Posterior vena cava (tissue), 2 donors: ENCODE results near the gene PTPRB. TPM values are rescaled to one million over a fixed set of nuclear protein-coding genes. Genes with fewer than 3 reads are reported as not detected.
A peak's percentile ranks its signal among the peaks of the same experiment; 100 is the strongest.

Experiments used
- DNase-seq: peaks from one replicate; pipeline ENCODE4 v3.0.0-alpha.2; 2020; ENCODE audit warnings: low spot score
- intact Hi-C, 2 donors: fragments of 100-400 bp; cut with DNase I; formaldehyde crosslinking; loops; one replicate each; pipeline versions ENCODE4 v1.14.1 to v1.14.2; 2022 to 2023
- total RNA-seq, 2 donors: library from RNA; stranded (reverse); fragmentation: NEBNext Ultra II Directional; extraction: Animal tissue kit (Norgen Biotek cat#: 25700); gene quantifications; one replicate each; pipeline ENCODE4 v1.2.1, GENCODE V29; 2021
- donor health status: DM: yes; HTN: yes; CAD: no.
- donor health status: DM: yes; HTN: yes; CAD: no.

Gene PTPRB
- total RNA-seq, 2 donors from 2014 or later: 38.0 to 53.4 TPM

DNA sequence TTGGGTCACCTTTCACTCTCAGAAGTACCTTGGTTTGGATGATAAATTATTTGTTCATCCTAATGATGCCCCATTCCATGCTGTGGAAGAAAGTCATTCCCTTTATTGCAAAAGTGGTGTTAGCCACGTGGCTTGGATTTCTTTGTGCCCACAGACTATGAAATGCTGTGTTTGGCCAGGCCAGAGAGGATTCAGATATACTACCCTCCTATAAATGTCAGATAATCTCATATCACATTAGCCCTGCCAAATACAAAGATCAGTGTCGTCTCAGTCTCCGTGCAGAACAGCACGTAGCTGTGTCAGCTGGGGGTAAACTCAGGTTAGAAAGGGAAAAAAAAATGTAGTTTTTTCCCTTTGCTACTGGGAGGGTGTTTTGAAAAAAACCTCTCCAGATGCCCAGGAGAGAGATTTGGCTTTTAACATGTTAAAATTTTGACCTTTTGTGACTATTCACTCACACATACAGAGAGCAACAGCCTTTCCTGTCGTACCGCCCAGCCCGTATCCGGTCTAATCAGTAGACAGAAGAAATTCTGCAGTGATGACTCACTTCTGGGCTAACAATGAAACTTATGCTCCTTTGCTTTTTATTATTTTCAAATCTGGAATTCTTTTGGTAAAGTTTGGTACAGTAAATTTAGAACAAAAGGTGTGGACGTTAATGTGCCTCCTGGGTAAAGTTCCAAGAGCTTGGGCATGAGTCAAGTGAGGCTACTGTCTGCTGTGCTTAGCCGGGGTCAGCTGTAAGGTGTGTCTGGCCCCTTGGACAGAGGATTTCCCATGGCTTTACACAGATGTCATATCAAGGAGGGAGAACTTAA, 8.5 kb upstream of the PTPRB start:
- peak; percentile 89 for DNase-seq
- intact Hi-C loops: no loop called here

DNA sequence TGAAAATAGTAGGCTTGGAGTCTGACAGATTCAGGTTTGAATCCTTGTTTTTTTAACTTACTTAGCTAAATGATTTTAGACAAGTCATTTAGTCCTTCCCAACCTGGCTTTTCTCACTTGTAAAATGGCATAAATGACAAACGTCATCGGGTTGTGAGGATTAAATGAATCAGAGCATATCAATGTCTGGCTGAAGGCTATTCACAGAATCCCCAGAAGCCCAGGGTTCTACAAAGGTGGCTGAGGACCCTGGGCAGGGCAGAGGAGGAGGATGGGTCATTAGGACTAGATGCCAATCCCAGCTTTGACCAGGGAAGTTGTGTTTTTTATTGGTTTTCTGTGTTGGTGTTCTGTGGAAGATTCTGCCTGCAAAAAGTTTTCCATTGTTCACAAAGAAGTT, 7.6 kb upstream of the PTPRB start:
- no peak for DNase-seq
- intact Hi-C loops: no loop called here

DNA sequence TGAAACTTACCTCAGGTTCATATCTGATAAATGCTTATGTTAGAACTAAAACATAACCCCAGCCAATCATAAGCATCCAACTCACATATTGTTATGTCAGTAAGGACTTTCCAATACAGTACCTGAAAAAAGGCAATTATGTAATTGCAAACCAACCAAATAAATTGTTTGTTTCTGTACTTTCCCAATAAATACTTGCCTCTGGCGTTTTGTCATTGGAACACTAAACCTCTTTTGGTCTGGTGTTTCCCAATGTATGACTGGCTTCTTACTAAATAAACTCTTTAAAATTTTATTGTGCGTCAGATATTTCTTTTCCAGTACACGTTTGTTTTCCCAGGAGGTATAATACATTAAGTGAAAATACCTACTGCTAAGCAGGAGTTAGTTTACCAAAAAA, 6.7 kb upstream of the PTPRB start:
- intact Hi-C loops: no loop called here
- DNase-seq: no peak

DNA sequence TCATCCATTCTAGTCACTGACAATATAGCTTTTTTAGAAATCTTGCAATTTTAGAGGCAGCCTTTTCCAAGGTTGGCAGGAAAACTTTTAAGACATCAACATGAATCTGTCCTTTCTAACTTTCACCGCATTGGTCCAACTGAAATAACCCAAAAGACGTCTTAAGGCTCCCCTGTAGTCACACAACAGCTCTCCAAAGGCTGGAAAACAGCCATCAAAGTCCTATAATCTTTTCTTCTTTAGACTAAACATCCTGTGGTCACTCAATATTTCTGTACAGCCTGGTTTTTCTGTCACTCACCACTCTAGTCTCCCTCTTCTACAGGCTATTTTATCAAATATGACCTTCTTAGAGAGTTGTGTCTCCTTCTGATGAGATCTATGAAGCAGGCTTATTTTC, 4.5 kb upstream of the PTPRB start:
- intact Hi-C loops: no loop called here
- no peak for DNase-seq

DNA sequence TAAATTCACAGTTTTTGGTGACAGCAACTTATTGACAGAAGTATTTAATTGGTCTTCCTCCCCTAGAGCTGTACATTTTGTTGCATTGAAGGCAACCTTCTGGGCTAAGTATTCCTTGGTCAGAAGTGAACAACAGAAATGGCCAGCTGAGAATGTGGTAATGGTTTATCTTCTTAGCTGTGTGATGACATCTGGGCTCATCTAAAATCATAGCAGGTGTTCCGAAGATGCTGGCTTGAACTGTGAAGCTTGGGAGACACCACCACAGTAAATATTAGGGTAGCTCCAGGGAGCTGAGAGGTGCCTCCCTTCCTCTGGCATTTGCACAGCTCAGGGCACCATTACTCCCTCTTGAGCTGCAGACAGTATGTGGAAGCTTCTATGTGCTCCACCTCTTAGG, 3.7 kb upstream of the PTPRB start:
- no peak for DNase-seq
- intact Hi-C loops: no loop called here

DNA sequence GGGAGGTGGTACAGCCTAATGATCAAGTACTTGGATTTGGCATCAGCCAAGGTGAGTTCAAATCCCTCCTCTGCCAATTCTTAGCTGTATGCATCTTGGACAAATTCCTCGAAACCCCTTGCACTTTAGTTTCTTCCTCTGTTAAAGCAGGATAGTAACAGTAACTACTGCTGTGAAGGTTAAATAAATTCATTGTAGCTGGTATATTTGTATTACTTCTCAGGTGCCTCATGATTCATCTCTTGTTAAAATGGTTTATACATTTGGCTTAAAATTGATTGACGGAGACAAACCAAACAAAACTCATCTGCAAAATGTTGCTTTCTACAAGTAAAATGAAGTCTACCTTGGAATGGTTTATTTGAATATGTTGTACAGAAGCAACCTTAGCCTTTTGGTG, 2.3 kb upstream of the PTPRB start:
- intact Hi-C loops: no loop called here
- DNase-seq: no peak

DNA sequence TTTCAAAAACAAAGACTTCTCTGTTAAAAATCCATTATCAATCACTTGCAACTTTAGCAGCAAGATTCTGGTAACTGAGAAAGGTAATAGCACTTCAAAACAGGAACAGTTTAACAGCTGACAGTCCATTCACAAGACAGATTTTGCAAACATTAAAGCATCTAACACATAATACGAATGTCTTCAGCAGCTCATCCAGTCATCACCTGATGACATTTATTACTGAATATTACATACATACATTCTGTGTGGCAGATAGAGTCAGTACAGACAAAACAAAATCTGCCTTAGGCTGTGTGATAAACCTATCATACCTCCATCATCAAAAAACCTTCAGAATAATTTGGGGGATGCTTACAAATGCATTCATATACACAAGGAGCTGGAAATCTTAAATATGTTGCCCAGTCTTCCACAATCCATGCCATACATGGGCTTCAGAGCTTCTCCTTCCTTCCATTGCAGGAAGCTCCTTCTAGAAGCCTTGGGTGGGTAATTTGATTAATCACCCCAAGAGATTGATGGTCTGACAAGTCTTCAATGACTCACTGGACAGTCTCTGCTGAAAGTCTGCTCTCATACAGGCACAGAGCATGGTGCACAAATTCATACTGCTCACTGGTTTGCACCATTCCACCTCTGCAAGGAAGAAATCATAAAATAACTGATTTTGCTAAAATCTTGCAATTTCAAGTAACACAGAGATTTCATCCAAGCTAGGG, 1.6 kb upstream of the PTPRB start:
- no peak for DNase-seq
- intact Hi-C loops: no loop called here

DNA sequence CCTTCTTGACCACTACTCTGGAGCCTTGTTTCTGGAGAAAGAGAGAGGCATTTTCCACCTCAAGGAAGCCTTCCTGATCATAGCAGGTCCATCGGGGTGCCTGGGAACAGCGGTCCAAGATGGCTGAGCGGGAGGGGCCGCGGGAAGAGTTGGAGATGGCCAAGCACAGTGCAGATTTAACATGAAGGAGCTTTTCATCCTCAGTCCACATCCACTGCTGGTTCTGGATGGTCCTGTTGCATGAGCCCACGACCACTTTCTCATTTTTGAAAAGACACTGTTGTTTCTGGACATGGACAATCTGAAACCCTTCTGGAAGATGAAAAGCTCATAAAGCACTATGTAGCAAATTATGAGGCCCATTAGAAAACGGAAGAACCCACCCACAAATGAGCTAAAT, 1.5 kb downstream of the PTPRB start:
- DNase-seq: no peak
- intact Hi-C loops: no loop called here

DNA sequence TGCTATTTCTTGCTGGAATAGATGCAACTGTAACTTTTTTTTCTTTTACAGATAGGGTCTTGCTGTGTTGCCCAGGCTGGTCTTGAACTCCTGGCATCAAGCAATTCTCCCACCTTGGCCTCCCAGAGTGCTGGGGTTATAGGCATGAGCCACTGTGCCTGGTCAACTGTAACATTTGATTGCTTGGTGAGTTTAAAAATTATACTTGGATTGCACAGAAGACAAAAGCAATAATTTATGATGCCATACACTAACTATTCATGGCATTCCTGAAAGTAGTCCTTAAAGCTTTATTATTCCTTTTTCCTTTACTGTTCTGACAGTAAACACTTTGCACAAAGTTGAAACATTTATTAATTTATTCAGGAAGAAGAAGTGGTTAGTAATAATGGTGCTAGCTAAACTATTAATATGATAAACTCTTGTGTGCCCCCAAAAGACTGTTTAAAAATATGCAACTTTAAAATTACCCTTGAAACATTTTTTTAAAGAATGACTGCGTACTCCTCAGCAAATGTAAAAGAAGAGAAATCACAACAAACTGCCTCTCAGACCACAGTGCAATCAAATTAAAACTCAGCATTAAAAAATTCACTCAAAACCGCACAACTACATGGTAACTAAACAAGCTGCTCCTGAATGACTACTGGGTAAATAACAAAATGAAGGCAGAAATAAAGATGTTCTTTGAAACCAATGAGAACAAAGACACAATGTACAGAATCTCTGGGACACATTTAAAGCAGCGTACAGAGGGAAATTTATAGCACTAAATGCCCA, 8.3 kb downstream of the PTPRB start:
- intact Hi-C loops: no loop called here
- no peak for DNase-seq

DNA sequence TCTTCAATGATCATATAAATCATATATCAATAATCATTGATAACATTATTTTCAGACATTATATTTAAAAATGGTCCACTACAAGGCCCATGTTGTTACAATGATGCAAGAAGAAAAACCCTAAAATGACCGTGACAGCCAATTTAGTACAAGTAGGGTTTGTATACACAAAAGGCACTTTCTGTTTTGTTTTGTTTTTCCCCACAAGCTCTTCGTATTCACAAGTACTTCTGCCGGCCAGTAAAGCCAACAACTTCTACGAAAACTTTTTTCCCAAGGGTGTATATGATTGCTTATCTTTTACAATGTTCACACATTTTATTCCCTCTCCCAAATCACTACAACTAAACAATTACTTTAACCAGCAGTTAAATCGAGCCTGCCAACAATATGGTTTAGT, 9.6 kb downstream of the PTPRB start:
- intact Hi-C loops: no loop called here
- DNase-seq: no peak

DNA sequence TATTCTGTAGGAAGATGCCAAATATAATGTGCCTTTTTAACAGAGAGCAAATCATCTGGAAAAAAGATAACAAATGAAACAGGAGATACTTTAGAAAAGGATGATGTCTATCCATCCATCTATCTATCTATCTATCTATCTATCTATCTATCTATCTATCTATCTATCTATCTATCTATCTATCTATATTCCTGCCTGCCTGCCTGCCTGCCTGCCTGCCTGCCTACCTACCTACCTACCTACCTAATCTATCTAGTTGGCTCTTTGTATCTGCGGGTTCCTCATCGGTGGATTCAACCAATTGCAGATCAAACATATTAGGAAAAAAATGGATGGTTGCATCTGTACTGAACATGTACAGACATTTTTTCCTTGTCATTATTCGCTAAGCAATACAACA, 11.0 kb downstream of the PTPRB start:
- intact Hi-C loops: no loop called here

DNA sequence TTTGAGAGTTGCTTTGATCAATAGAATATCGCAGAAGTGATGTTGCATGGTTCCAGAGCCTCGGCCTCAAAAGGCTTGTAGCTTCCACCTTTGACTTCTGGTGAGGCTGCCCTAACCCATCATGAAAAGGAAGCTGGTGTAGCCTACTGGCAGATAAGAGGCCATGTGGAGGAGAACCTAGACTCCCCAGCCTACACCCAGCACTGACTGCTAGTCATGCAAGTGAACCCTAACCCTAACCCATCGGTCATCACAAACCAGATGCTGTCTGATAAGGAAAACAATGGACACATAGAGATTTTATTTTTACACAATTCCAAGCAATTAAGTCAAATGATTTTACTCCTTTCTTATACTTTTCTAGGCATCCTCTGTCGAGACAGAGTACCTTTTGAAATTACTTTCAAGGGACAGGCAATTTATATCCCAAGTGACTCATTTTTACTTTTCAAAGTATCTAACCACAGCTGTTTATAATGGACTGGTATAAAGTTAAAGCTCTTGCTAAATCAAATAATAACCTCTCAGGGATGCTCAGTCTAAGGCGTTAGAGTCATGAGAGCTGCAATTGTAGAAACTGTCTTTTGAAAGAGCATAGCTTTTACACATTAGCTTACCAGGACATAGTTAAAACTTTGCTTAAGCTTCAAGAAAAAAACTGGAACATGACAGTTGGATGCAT, 17.6 kb downstream of the PTPRB start:
- intact Hi-C loops: no loop called here

More for the DNA sequence above, 11.0 kb downstream of the PTPRB start:
- DNase-seq: no peak

DNA sequence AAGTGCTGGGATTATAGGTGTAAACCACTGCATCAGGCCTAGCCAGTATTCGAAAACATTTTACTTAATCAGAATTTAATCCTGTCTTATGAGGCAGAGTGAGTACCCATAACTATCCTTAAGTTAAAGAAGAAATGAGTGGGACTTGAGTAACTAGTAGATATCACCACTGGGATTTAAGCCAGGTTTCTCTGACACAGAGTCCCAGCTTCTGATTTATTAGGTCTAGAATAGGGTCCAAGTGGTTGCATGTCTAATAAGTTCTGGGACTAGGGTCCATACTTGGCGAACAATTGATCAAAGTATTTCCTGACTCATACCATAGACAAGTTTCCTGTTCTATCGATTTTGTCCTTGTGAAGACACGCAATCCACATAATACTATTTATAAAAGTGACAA, 18.9 kb downstream of the PTPRB start:
- intact Hi-C loops: no loop called here
- no peak for DNase-seq

More for the DNA sequence above, 17.6 kb downstream of the PTPRB start:
- no peak for DNase-seq

DNA sequence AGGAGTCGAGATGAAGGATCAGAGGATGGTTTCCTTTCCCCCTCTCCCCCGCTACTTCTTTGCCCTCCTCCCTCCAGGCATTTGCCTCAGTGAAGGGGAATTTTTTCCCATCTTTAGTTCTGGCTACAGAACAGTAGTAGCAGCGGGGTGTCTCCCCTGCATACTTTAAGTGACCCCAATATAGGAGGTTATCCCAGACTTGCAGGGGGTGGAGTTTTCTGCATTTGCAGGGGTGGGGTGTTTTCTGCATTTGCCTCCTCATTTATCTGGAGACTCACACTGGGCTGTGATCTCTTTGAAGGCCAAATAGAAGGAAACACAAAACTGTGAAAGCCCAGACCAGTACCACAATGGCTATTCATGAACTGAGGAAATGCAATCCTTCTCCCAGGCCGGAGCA, 19.8 kb downstream of the PTPRB start:
- no peak for DNase-seq
- intact Hi-C loops: no loop called here

DNA sequence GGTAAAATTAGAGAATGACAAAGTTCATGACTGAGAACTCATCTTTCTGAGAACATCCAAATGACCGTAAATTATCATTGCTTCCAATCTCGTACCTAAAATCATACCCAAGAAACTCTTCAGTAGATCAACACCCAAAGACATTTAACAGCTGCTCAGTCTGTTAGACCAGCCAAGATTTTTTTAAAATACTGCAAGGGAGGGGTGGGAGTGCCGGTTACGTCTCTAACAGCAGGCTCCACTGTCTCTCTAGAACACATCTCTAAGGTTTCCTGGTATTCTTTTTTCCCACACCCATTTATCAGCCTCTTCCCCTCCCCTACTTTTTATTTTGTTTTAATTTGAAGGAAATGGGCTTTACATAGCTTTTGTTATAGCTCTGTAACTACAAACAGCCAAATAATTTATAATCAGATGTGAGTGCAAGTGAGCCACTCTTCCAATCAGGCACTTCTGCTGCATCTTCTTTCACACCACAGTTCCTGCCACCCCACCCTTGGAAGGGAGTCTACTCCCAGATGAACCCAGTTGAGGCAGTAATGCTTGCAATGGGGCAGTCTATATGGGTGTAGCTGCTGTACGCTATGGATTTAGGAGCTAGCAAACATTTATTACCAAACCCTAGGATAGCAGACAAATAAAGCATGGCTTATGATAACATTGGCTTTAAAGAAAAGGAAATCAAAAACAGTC, 21.9 kb downstream of the PTPRB start:
- DNase-seq: no peak
- intact Hi-C loops: no loop called here

DNA sequence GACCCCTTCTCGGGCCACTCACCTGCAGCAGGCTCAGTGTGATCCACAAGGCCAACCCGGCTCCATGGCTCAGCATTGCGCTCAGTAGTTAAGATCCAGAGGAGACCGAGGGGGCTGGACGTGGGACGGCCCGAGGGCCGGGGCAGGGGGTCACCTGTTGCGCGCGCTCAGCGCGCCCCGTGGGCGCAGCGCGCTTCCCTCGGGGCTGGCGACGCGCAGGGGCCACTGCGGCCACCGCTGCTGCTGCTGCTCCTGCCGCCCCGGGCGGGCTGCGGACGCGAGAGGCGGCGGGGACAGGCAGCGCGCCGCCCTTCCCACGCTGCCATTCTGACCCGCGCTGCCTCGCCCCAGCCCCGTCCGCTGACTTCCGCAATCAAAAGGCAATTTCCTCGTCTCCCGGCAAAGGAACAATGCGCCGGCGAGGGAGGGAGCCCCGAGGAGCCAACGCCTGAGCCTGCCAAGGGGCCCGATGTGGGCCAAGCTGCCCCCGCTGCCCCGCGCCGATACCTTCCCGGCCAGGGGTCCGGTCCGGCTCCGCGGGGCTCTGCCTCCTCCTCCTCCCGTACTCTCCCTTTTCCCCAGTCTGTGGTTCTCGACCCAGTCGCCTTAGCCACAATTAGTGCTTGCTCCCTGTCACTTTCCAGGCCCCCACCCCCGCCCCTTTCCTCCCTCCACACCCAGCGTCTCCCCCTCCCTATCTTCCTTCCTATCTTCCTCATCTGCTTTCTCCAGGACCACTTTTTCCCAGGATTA, 27.3 kb downstream of the PTPRB start:
- DNase-seq: peak; percentile 81
- intact Hi-C loops: no loop called here

DNA sequence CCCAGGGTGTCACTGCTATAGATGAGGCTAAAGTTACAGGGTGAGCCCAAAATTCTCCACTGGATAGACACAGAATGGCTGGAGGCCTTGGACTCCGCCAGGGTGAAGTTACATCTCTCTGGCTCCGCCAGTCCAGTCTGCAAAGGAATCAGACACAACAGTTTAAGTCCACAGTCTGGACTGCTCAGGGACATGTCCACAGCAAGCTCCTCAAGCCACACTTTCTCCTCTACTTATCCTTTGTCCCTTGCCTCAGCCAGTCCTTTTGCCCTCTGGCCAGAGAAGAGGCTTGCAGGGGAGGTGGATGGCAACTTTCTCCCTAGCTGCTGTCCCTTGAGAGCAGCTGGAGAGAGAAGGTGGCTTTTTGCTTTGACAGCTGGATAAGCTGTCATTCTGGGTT, 28.0 kb downstream of the PTPRB start:
- intact Hi-C loops: no loop called here
- DNase-seq: no peak

DNA sequence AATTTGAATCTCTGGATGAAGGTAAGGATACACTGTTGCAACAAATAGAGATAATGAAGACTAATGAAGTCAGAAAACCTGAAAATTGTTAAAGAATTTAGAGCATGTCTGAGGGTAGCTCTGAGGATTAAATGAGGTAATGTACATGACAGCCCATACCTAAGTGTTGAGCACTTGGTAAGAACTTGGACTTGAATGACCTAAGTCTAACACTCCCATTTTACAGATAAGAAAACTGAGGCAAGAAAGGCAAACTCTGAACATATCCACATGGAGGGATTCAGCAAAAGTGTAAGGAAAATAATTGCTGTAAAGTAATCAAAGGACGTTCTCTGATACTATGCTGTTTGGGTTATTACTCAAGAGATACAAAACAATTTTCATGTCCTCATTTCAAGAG, 29.0 kb downstream of the PTPRB start:
- DNase-seq: no peak
- intact Hi-C loops: no loop called here
